Mesenteric fat pad (tissue), 1 donor: Measurements from ENCODE around the gene CTNNA3. TPM values are rescaled to one million over a fixed set of nuclear protein-coding genes. Genes with fewer than 3 reads are reported as not detected.
"Not testable (repeated sequence)": the region's sequence is repeated elsewhere in the genome, so short reads cannot be mapped to it uniquely, and the experiment has no call there.

Experiments
- DNase-seq: peaks from one replicate; pipeline ENCODE4 v3.0.0-alpha.2; 2020; ENCODE audit warnings: low spot score
- total RNA-seq: library from RNA; stranded (reverse); fragmentation: NEBNext Ultra II Directional; extraction: Animal tissue kit (Norgen Biotek cat#: 25700); gene quantifications from one replicate; pipeline ENCODE4 v1.2.1, GENCODE V29; 2021
- donor health status: DM: yes; HTN: yes; CAD: no.

The CTNNA3 gene
- total RNA-seq, 1 donor from 2014 or later = 0.10 TPM

- DNase-seq = no peak
Observed at GRCh38 chr10:66463611-66464010, 1232.4 kb downstream of the CTNNA3 start.

GRCh38 chr10:66457629-66458028, 1238.4 kb downstream of the CTNNA3 start:
- no peak for DNase-seq

GRCh38 chr10:66455304-66455703, 1240.7 kb downstream of the CTNNA3 start:
- DNase-seq = no peak

- no peak for DNase-seq
Observed at GRCh38 chr10:66440568-66440967, 1255.4 kb downstream of the CTNNA3 start.

GRCh38 chr10:66414943-66415342, 1281.1 kb downstream of the CTNNA3 start:
- no peak for DNase-seq

- no peak for DNase-seq
Observed at GRCh38 chr10:66405566-66405965, 1290.4 kb downstream of the CTNNA3 start.

GRCh38 chr10:66398669-66399068, 1297.3 kb downstream of the CTNNA3 start:
- DNase-seq = no peak

GRCh38 chr10:66394342-66395063, 1301.5 kb downstream of the CTNNA3 start:
- no peak for DNase-seq

- DNase-seq = no peak
Observed at GRCh38 chr10:66390926-66391325, 1305.1 kb downstream of the CTNNA3 start.

- no peak for DNase-seq
Observed at GRCh38 chr10:66381045-66381444, 1315.0 kb downstream of the CTNNA3 start.

- no peak for DNase-seq
Observed at GRCh38 chr10:66378117-66378876, 1317.7 kb downstream of the CTNNA3 start.

- DNase-seq = no peak
Observed at GRCh38 chr10:66368146-66368545, 1327.8 kb downstream of the CTNNA3 start.

GRCh38 chr10:66366163-66366562, 1329.8 kb downstream of the CTNNA3 start:
- no peak for DNase-seq

- DNase-seq = no peak
Observed at GRCh38 chr10:66365686-66366085, 1330.3 kb downstream of the CTNNA3 start.

- DNase-seq = no peak
Observed at GRCh38 chr10:66362522-66362921, 1333.5 kb downstream of the CTNNA3 start.

GRCh38 chr10:66353822-66354221, 1342.2 kb downstream of the CTNNA3 start:
- DNase-seq = not testable (repeated sequence)

- DNase-seq = no peak
Observed at GRCh38 chr10:66353422-66353821, 1342.6 kb downstream of the CTNNA3 start.

- no peak for DNase-seq
Observed at GRCh38 chr10:66350622-66351399, 1345.2 kb downstream of the CTNNA3 start.

- no peak for DNase-seq
Observed at GRCh38 chr10:66349726-66350125, 1346.3 kb downstream of the CTNNA3 start.

- no peak for DNase-seq
Observed at GRCh38 chr10:66349076-66349475, 1346.9 kb downstream of the CTNNA3 start.

- no peak for DNase-seq
Observed at GRCh38 chr10:66337211-66337610, 1358.8 kb downstream of the CTNNA3 start.

- no peak for DNase-seq
Observed at GRCh38 chr10:66336791-66337190, 1359.2 kb downstream of the CTNNA3 start.
